Measurements from ENCODE around the gene MIPOL1.

MIPOL1 gene

GRCh38 chr14:37601865-37602264 is 404.1 kb downstream of the MIPOL1 start:
- no peak for DNase-seq

Measured in DMS 273 treated with DMSO at 0.1 percent for 48 hours (cell line).